HepG2 (cell line): ENCODE measurements around the gene GNAZ. TPM values are rescaled to one million over a fixed set of nuclear protein-coding genes. Genes with fewer than 3 reads are reported as not detected.

Experiments
- ATAC-seq: fragments of 200-7000 bp; cut with Tn5 transposase; 3 replicates; pipeline ENCODE4 v1.9.1; 2020; ENCODE audit warnings: mild to moderate bottlenecking, moderate library complexity
- BruUV-seq: library from RNA; stranded (reverse); fragments of 400-500 nt; replicated peaks from 2 replicates; lab custom pipeline; 2021; lab: Mats Ljungman, UMichigan
- CTCF ChIA-PET: fragments of 300-600 bp; formaldehyde crosslinking; extraction: SDS; loops from one replicate; lab custom pipeline; 2021; ENCODE audit warnings: low total read pairs, inconsistent platforms, low intra/inter-chr PET ratio; lab: Yijun Ruan, JAX
- POLR2A ChIA-PET: fragments of 350-600 bp; sonication (Branson Sonifier 250); formaldehyde crosslinking; loops from one replicate; lab custom pipeline; 2020; ENCODE audit warnings: antibody characterized with exemption, inconsistent platforms; lab: Yijun Ruan, JAX
- DNase-seq: peaks from one replicate; pipeline ENCODE4 v3.0.0-alpha.2; 2015; ENCODE audit warnings: low spot score
- FAIRE-seq: peaks from 3 replicates; lab custom pipeline; 2011; peaks lifted over from hg19 to GRCh38; lab: Jason Lieb, UNC
- H2AFZ ChIP-seq: one replicate; pipeline ENCODE4 v1.6.1; 2011; ENCODE audit warnings: low read length, inconsistent platforms
- H3K27ac ChIP-seq: fragments of 300-600 bp; 3 replicates; pipeline ENCODE4 v1.8.0; 2011; ENCODE audit warnings: mixed run types, mild to moderate bottlenecking, mixed read lengths, low read length, inconsistent platforms; ENCODE audit not compliant: insufficient read depth; ENCODE audit errors: extremely low read length
- H3K27me3 ChIP-seq, 2 experiments: fragments of 200-600 bp in 1 of 2; 2 replicates in 1 of 2; 3 replicates in 1 of 2; pipeline versions ENCODE4 v1.6.0 to v1.8.0; 2011; ENCODE audit warnings: low read length in 2 of 2, mild to moderate bottlenecking in 2 of 2, moderate library complexity in 2 of 2, inconsistent platforms in 1 of 2; ENCODE audit not compliant: insufficient read depth in 2 of 2, control insufficient read depth in 1 of 2
- H3K36me3 ChIP-seq, 2 experiments: fragments of 200-600 bp in 1 of 2; replicated peaks in 1 of 2; 2 replicates in 1 of 2; 3 replicates in 1 of 2; pipeline versions ENCODE4 v1.5.1 to v1.8.0; 2011; ENCODE audit warnings: low read length in 2 of 2, inconsistent platforms in 1 of 2; ENCODE audit not compliant: insufficient read depth in 2 of 2, control insufficient read depth in 1 of 2
- H3K4me1 ChIP-seq: 2 replicates; pipeline ENCODE4 v1.5.1; 2012; ENCODE audit warnings: low read length, inconsistent platforms; ENCODE audit not compliant: insufficient read depth
- H3K4me2 ChIP-seq: 2 replicates; pipeline ENCODE4 v1.6.0; 2011; ENCODE audit warnings: low read depth, low read length, inconsistent platforms
- H3K4me3 ChIP-seq, 3 experiments: fragments of 200-600 bp in 1 of 3; sonication (generic), shearing (Covaris generic) in 1 of 3; replicated peaks in 1 of 3; 2 replicates each; pipeline ENCODE4 v1.5.1; 2011 to 2016; ENCODE audit warnings: low read length in 3 of 3, inconsistent platforms in 2 of 3, low read depth in 2 of 3, mild to moderate bottlenecking in 2 of 3, control low read depth in 1 of 3, mixed read lengths in 1 of 3; ENCODE audit not compliant: insufficient read depth in 1 of 3
- H3K79me2 ChIP-seq: one replicate; pipeline ENCODE4 v1.6.1; 2011; ENCODE audit warnings: low read length, inconsistent platforms; ENCODE audit not compliant: insufficient read depth
- H3K9ac ChIP-seq: 2 replicates; pipeline ENCODE4 v1.6.0; 2011; ENCODE audit warnings: mild to moderate bottlenecking, low read depth, low read length, inconsistent platforms; ENCODE audit not compliant: insufficient read depth
- H3K9me3 ChIP-seq: 2 replicates; pipeline ENCODE4 v1.5.1; 2012; ENCODE audit warnings: mild to moderate bottlenecking, low read length
- H4K20me1 ChIP-seq: 2 replicates; pipeline ENCODE4 v1.6.0; 2011; ENCODE audit warnings: inconsistent platforms, mild to moderate bottlenecking, low read length, moderate library complexity; ENCODE audit not compliant: insufficient read depth
- ATRX ChIP-seq: sonication (generic); formaldehyde crosslinking; IDR thresholded peaks from 2 replicates; pipeline ENCODE4 v1.4.0; 2020; ENCODE audit warnings: missing genetic modification reagents, borderline replicate concordance
- CBX5 ChIP-seq: sonication (generic); formaldehyde crosslinking; IDR thresholded peaks from 2 replicates; pipeline ENCODE4 v1.4.0; 2020; ENCODE audit warnings: missing genetic modification reagents, borderline replicate concordance
- GTF2F1 ChIP-seq: fragments of 150-350 bp; IDR thresholded peaks from 2 replicates; pipeline ENCODE4 v1.6.1; 2014; ENCODE audit warnings: low read length
- HMGA1 ChIP-seq: sonication (generic); formaldehyde crosslinking; conservative IDR thresholded peaks from 2 replicates; pipeline ENCODE4 v1.4.0; 2020; ENCODE audit warnings: missing genetic modification reagents
- TAF15 ChIP-seq: fragments of 200-400 bp; formaldehyde crosslinking; IDR thresholded peaks from one replicate; pipeline ENCODE4 v1.6.1; 2018; ENCODE audit warnings: mild to moderate bottlenecking, low read depth, low read length; ENCODE audit not compliant: poor library complexity, severe bottlenecking
- TEAD3 ChIP-seq: optimal IDR thresholded peaks from 2 replicates; pipeline ENCODE3; 2016; ENCODE audit warnings: borderline replicate concordance
- ZNF343 ChIP-seq: sonication (generic); formaldehyde crosslinking; IDR thresholded peaks from 2 replicates; pipeline ENCODE4 v1.4.0; 2020; ENCODE audit warnings: mild to moderate bottlenecking, missing genetic modification reagents
- WGBS: methylation state at CpG from one replicate; pipeline ENCODE4 v1.1.6; 2017; ENCODE audit warnings: low lambda C conversion rate; 5-methylcytosine and 5-hydroxymethylcytosine counted together
- in situ Hi-C: cut with HindIII; loops from 2 replicates; pipeline ENCODE4 v1.10.0; 2017; ENCODE audit warnings: low pct_unique_long_range_greater_than_20kb; ENCODE audit not compliant: extremely low pct_ligation_motif_present
- intact Hi-C: fragments of 100-400 bp; cut with micrococcal nuclease; formaldehyde crosslinking; loops from one replicate; pipeline ENCODE4 v1.10.0; 2022; ENCODE audit not compliant: unreplicated experiment
- polyA plus RNA-seq, 8 experiments: library from polyadenylated mRNA; depleted of rRNA in 3 of 8; stranded (reverse) in 7 of 8; unstranded in 1 of 8; fragments of >200 nt; fragmentation: Illumina TruSeq in 4 of 8; extraction: Trizol in 4 of 8; gene quantifications; 2 replicates each; pipeline versions ENCODE4 v1.2.1 to v1.2.3, GENCODE V29; 2011 to 2016; ENCODE audit warnings: low read depth in 4 of 8, missing spikeins in 1 of 8, mixed read lengths in 1 of 8; ENCODE audit not compliant: insufficient read depth in 1 of 8
- total RNA-seq, 5 experiments: library from RNA; depleted of rRNA; stranded (reverse); fragments of >200 nt; fragmentation: Illumina TruSeq; extraction: Trizol; gene quantifications; 2 replicates each; pipeline ENCODE4 v1.2.3, GENCODE V29; 2016; ENCODE audit warnings: low read depth in 1 of 5
- TF ChIP-seq, protein P1 (sequence below): sonication (generic); formaldehyde crosslinking; IDR thresholded peaks from 2 replicates; pipeline ENCODE4 v1.5.1; 2020; ENCODE audit warnings: mild to moderate bottlenecking, missing genetic modification reagents, borderline replicate concordance

Gene GNAZ
- total and polyA plus RNA-seq, 2 of the 13 experiments (the other 11 are each of a cell fraction or from before 2014, with no cell fraction given): 11.4 to 22.3 TPM

DNA sequence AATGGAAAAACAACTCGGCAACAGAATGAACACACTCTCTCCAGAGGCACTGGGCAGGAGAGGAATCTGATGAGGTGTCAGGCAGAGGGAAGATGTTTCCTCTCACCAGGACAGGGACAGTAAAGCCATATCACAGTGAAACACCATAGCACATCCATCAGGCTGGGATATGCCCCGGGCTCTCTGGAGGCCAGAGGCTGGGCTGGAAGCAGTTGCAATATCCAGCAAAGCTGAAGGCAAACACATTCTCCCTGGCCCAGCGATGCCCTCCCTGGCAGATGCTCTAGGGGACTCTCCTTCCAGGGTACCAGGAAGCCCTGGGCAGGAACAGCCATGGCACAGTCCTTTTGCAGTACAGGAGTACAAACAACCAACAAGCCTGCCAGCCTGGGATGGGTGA, 60.4 kb downstream of the GNAZ start:
- no peak for ATAC-seq
- H3K4me2 ChIP-seq: no peak overlapping the region
- H3K4me3 ChIP-seq: no peak overlapping the region
- BruUV-seq: no TSS peak
- H3K79me2 ChIP-seq: no peaks in the 10 kb centered on the region
- peaks cover 5% of the 10 kb centered on the region; the same call in 1 of the 2 replicates for H3K4me1 ChIP-seq
- no peaks in the 10 kb centered on the region for H3K36me3 ChIP-seq
- no peak overlapping the region for H2AFZ ChIP-seq
- H3K27ac ChIP-seq: no peak overlapping the region
- ChIA-PET CTCF (interaction anchor here (6.5 kb wide), 1 partner anchor 171 kb away, joined by 299 read pairs; no protein-coding TSS in a partner anchor), POLR2A (no interaction called here)
- 28% methylated on average over 2 of the region's 3 CpGs for WGBS
- H3K9ac ChIP-seq: no peak overlapping the region
- H3K27me3 ChIP-seq: no peaks in the 10 kb centered on the region; a peak in 1 of 5 replicates
- no peaks in the 10 kb centered on the region for H4K20me1 ChIP-seq
- no peak for DNase-seq
- in situ Hi-C loops: no loop called here
- H3K9me3 ChIP-seq: no peaks in the 10 kb centered on the region
- no peak for FAIRE-seq
- intact Hi-C loops: no loop called here
- TF ChIP-seq ZNF343 (CRISPR knock-in tag): no peak
- TF ChIP-seq CBX5: no peak
- no peak for TF ChIP-seq HMGA1 (CRISPR knock-in tag)
- TF ChIP-seq ATRX (CRISPR knock-in tag): no peak
- TF ChIP-seq, protein P1, sequence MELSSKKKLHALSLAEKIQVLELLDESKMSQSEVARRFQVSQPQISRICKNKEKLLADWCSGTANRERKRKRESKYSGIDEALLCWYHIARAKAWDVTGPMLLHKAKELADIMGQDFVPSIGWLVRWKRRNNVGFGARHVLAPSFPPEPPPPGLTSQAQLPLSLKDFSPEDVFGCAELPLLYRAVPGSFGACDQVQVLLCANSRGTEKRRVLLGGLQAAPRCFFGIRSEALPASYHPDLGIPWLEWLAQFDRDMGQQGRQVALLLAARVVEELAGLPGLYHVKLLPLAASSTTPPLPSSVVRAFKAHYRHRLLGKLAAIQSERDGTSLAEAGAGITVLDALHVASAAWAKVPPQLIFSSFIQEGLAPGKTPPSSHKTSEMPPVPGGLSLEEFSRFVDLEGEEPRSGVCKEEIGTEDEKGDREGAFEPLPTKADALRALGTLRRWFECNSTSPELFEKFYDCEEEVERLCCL (CRISPR knock-in tag): no peak
- TF ChIP-seq GTF2F1: no peak
- no peak for TF ChIP-seq TEAD3 (CRISPR knock-in tag)
- TF ChIP-seq TAF15: no peak
- TF ChIP-seq, all 625 proteins: peak for 0
